CD4-positive, alpha-beta memory T cell (primary cell): ENCODE results near the gene TP53TG3D. TPM values are rescaled to one million over a fixed set of nuclear protein-coding genes. Genes with fewer than 3 reads are reported as not detected.
"Not testable (repeated sequence)": the region's sequence is repeated elsewhere in the genome, so short reads cannot be mapped to it uniquely, and the experiment has no call there.

Experiments
- CTCF ChIA-PET: fragments of 350-600 bp; sonication (Branson Sonifier 250); formaldehyde crosslinking; loops from one replicate; lab custom pipeline; 2021; ENCODE audit warnings: inconsistent platforms; ENCODE audit not compliant: partially characterized antibody; lab: Charles Lee
- POLR2A ChIA-PET: fragments of 350-600 bp; sonication (Branson Sonifier 250); formaldehyde crosslinking; loops from one replicate; lab custom pipeline; 2021; ENCODE audit not compliant: partially characterized antibody; lab: Charles Lee
- DNase-seq, 5 donors: peaks; one replicate each; pipeline versions ENCODE4 v3.0.0 to v3.0.0-alpha.2; 2020 to 2022; ENCODE audit warnings: mixed read lengths in 1 of 5
- H3K27ac ChIP-seq: one replicate; pipeline ENCODE4 v1.7.0; 2013; ENCODE audit warnings: low read depth, low read length
- H3K27me3 ChIP-seq: 2 replicates; pipeline ENCODE4 v1.7.0; 2013; ENCODE audit warnings: mild to moderate bottlenecking, low read length, moderate library complexity; ENCODE audit not compliant: insufficient read depth
- H3K36me3 ChIP-seq: 2 replicates; pipeline ENCODE4 v1.7.0; 2013; ENCODE audit warnings: mild to moderate bottlenecking, low read length, moderate library complexity; ENCODE audit not compliant: insufficient read depth
- H3K4me1 ChIP-seq: 2 replicates; pipeline ENCODE4 v1.7.0; 2013; ENCODE audit warnings: mild to moderate bottlenecking, low read length, moderate library complexity; ENCODE audit not compliant: insufficient read depth
- H3K4me3 ChIP-seq, 2 donors: one replicate each; pipeline ENCODE4 v1.7.0; 2013; ENCODE audit warnings: low read length in 2 of 2, mild to moderate bottlenecking in 1 of 2
- H3K9me3 ChIP-seq, 2 donors: one replicate each; pipeline ENCODE4 v1.7.0; 2013; ENCODE audit warnings: low read length in 2 of 2, control low read depth in 1 of 2; ENCODE audit not compliant: control insufficient read depth in 1 of 2
- H3K27ac Mint-ChIP-seq, 7 donors: one replicate each; pipeline ENCODE4 v1.8.0; 2020 to 2021; ENCODE audit warnings: mixed read lengths in 7 of 7, mild to moderate bottlenecking in 6 of 7, inconsistent platforms in 3 of 7, moderate library complexity in 3 of 7
- H3K27me3 Mint-ChIP-seq, 2 donors: one replicate each; pipeline ENCODE4 v1.8.0; 2020 to 2021; ENCODE audit warnings: mixed read lengths in 2 of 2
- H3K36me3 Mint-ChIP-seq, 2 donors: one replicate each; pipeline ENCODE4 v1.8.0; 2020 to 2021; ENCODE audit warnings: mixed read lengths in 2 of 2, inconsistent platforms in 1 of 2, mild to moderate bottlenecking in 1 of 2
- H3K4me1 Mint-ChIP-seq, 4 donors: one replicate each; pipeline ENCODE4 v1.8.0; 2020 to 2021; ENCODE audit warnings: mixed read lengths in 4 of 4, mild to moderate bottlenecking in 1 of 4
- H3K4me3 Mint-ChIP-seq, 8 donors: one replicate each; pipeline ENCODE4 v1.8.0; 2020 to 2021; ENCODE audit warnings: mixed read lengths in 8 of 8, mild to moderate bottlenecking in 7 of 8, moderate library complexity in 6 of 8, inconsistent platforms in 3 of 8
- H3K9me3 Mint-ChIP-seq, 8 donors: one replicate each; pipeline ENCODE4 v1.8.0; 2020 to 2021; ENCODE audit warnings: mixed read lengths in 8 of 8, mild to moderate bottlenecking in 5 of 8, inconsistent platforms in 3 of 8, moderate library complexity in 1 of 8
- intact Hi-C: fragments of 100-400 bp; cut with micrococcal nuclease; formaldehyde crosslinking; loops from one replicate; pipeline ENCODE4 v1.15.1; 2023
- polyA plus RNA-seq, 2 donors: library from polyadenylated mRNA; unstranded; fragments of 300-500 nt; fragmentation: Illumina TruSeq; gene quantifications; one replicate each; pipeline ENCODE4 v1.2.3, GENCODE V29; 2021
- total RNA-seq, 2 experiments: library from RNA; stranded (reverse); gene quantifications; one replicate each; pipeline ENCODE4 v1.2.3, GENCODE V29; 2021

The TP53TG3D gene
- total and polyA plus RNA-seq, 4 experiments from 2014 or later = 0.75 to 0.76 TPM; not detected in 2

DNA sequence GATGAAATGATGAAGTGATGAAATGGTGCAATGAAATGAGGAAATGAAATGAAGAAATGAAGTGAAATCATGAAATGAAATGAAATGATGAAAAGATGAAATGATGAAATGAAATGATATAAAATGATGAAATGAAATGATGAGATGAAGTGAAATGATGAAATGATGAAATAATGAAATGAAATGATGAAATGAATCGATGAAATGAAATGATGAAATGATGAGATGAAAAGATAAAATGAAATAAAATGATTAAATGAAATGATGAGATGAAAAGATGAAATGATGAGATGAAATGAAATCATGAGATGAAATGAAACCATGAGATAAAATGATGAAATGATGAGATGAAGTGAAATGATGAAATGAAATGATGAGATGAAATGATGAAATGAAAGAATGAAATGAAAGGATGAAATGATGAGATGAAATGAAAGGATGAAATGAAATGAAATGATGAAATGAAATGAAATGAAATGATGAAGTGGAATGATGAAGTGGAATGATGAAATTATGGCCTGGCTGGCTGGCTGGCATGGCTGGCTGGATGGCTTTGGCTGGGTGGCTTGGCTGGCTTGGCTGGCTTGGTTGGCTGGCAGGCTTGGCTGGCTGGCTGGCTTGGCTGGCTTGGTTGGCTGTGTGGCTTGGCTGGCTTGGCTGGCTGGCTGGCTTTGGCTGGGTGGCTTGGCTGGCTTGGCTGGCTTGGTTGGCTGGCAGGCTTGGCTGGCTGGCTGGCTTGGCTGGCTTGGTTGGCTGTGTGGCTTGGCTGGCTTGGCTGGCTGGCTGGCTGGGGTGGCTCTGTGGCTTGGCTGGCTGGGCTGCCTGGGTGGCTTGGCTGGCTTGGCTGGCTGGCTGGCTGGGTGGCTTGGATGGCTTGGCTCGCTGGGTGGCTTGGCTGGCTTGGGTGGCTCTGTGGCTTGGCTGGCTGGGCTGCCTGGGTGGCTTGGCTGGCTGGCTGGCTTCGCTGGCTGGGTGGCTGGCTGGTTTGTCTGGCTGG, 32.0 kb downstream of the TP53TG3D start:
- H3K4me1 ChIP-seq, H3K4me3 ChIP-seq, H3K27ac Mint-ChIP-seq, H3K27ac ChIP-seq, H3K36me3 ChIP-seq, H3K4me1 Mint-ChIP-seq, H3K27me3 ChIP-seq, H3K9me3 ChIP-seq, POLR2A ChIA-PET, CTCF ChIA-PET, H3K9me3 Mint-ChIP-seq, H3K36me3 Mint-ChIP-seq, H3K27me3 Mint-ChIP-seq, intact Hi-C loops, H3K4me3 Mint-ChIP-seq: not testable (repeated sequence)
- DNase-seq = peak in 1 of 5 donors; percentile 17

DNA sequence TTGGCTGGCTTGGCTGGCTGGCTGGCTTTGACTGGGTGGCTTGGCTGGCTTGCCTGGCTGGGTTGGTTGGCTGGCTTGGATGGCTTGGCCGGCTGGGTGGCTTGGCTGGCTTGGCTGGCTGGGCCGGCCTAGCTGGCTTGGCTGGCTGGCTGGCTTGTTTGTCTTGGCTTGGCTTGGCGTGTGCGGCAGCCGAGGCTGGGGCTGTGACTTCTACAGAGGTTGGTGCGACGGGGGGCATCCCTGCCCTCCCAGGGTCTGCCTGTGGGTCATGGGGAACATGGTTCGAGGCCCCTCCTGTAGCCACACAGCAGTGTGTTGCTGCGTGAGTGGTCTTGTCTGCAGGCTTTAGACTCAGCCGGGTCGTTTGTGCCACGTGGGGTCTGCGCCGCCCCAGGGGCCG, 33.1 kb downstream of the TP53TG3D start:
- H3K4me3 ChIP-seq, CTCF ChIA-PET, DNase-seq, H3K4me1 Mint-ChIP-seq, H3K36me3 ChIP-seq, H3K27ac Mint-ChIP-seq, H3K9me3 ChIP-seq, H3K4me1 ChIP-seq, intact Hi-C loops, POLR2A ChIA-PET, H3K9me3 Mint-ChIP-seq, H3K27me3 ChIP-seq, H3K36me3 Mint-ChIP-seq, H3K27me3 Mint-ChIP-seq, H3K4me3 Mint-ChIP-seq, H3K27ac ChIP-seq: not testable (repeated sequence)

DNA sequence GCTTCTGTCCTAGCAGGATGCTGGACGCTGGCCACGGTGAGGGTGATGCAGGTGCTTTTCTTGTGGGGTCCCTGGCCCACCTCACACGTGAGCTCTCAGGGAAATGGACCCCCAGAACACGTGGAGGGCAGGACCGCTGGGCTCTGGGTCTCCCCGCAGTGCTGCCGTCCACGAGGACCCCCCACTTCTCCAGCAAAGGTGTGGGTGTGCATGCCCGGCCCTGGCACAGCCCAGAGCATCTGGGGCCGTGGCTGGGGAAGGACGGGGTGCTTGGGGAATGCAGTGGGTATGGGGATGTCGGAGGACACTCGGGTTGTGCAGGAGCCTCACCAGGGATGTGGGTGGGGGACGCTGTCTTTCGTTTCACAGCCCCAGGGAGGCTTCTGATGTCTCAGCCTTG, 34.7 kb downstream of the TP53TG3D start:
- CTCF ChIA-PET, POLR2A ChIA-PET, DNase-seq, H3K4me1 Mint-ChIP-seq, H3K4me3 ChIP-seq, intact Hi-C loops, H3K9me3 ChIP-seq, H3K27ac Mint-ChIP-seq, H3K36me3 Mint-ChIP-seq, H3K4me1 ChIP-seq, H3K36me3 ChIP-seq, H3K9me3 Mint-ChIP-seq, H3K27me3 Mint-ChIP-seq, H3K4me3 Mint-ChIP-seq, H3K27me3 ChIP-seq, H3K27ac ChIP-seq: not testable (repeated sequence)

DNA sequence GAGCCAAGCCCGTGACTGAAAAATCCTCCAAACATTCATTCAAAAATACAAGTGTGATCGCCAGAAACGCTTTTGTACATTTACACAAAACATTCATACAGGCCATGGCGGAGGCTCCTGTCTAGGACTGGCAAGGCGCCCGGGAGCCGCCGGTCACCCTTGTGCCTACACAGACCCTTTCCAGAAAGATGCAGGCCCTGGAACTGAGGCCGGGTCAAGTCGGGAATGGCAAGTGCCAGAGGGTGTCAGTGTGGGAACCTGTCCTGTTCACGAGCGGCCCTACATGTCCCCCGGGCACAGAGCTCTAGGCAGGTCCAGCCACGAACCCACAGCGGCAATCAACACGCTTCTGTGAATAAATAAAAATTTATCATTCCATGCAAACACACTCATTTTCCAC, 36.1 kb downstream of the TP53TG3D start:
- H3K27ac ChIP-seq, H3K36me3 ChIP-seq, H3K4me1 ChIP-seq, H3K27me3 ChIP-seq, H3K9me3 ChIP-seq, H3K4me3 ChIP-seq, H3K4me1 Mint-ChIP-seq, H3K27me3 Mint-ChIP-seq, H3K36me3 Mint-ChIP-seq, CTCF ChIA-PET, H3K4me3 Mint-ChIP-seq, DNase-seq, H3K9me3 Mint-ChIP-seq, POLR2A ChIA-PET, intact Hi-C loops, H3K27ac Mint-ChIP-seq: not testable (repeated sequence)

DNA sequence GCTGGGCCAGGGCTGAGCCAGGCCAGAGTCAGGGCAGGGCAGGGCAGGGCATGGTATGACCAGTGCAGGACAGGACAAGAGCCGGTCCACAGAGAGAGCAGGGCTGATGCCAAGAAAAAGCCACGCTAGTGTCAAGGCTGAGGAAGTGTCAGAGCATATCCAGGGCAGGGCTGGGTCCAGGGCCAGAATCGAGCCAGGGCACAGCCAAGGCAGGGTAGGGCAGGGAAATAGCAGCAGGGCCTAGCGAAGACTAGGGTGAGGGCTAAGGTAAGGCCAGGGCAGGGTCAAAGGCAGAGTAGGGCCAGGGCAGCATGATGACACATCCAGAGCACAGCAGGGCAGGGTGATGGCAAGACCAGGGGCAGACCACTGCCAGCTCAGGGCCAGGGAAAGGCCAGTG, 49.7 kb downstream of the TP53TG3D start:
- H3K4me3 Mint-ChIP-seq, H3K27ac ChIP-seq, H3K36me3 Mint-ChIP-seq, H3K9me3 ChIP-seq, H3K36me3 ChIP-seq, H3K4me3 ChIP-seq, H3K27me3 Mint-ChIP-seq, H3K27me3 ChIP-seq, CTCF ChIA-PET, DNase-seq, H3K9me3 Mint-ChIP-seq, intact Hi-C loops, H3K4me1 Mint-ChIP-seq, H3K27ac Mint-ChIP-seq, H3K4me1 ChIP-seq, POLR2A ChIA-PET: not testable (repeated sequence)
